Activated T-cell treated with anti-CD3 and anti-CD28 coated beads, Interleukin-2, amount 50 U/mL, for 4 hours (primary cell): Measurements from ENCODE around the gene TCOF1. TPM values are rescaled to one million over a fixed set of nuclear protein-coding genes. Genes with fewer than 3 reads are reported as not detected.

Experiments
- ATAC-seq, 2 donors: fragments of 200-7000 bp; cut with Tn5 transposase; one replicate each; pipeline ENCODE4 v1.10.0; 2021
- DNase-seq: peaks from one replicate; pipeline ENCODE4 v3.0.0-alpha.2; 2020
- H3K27me3 Mint-ChIP-seq: one replicate; pipeline ENCODE4 v1.8.0; 2021; ENCODE audit warnings: low read depth, mixed read lengths
- H3K36me3 Mint-ChIP-seq: one replicate; pipeline ENCODE4 v1.8.0; 2022; ENCODE audit warnings: mixed read lengths; ENCODE audit not compliant: insufficient read depth
- H3K4me1 Mint-ChIP-seq: one replicate; pipeline ENCODE4 v1.8.0; 2021; ENCODE audit warnings: low read depth, mixed read lengths
- H3K4me3 Mint-ChIP-seq: one replicate; pipeline ENCODE4 v1.8.0; 2021; ENCODE audit warnings: mild to moderate bottlenecking, moderate library complexity, mixed read lengths
- H3K9me3 Mint-ChIP-seq: one replicate; pipeline ENCODE4 v1.8.0; 2021; ENCODE audit warnings: mixed read lengths
- total RNA-seq, 3 donors: library from RNA; stranded (reverse); gene quantifications; one replicate each; pipeline ENCODE4 v1.2.1, GENCODE V29; 2021

The TCOF1 gene
- total RNA-seq, 3 donors from 2014 or later = 153 to 160 (median 156) TPM

- ATAC-seq (no peak), DNase-seq (no peak)
- Mint-ChIP-seq H3K27me3 (no peaks in the 10 kb centered on the region), H3K4me3 (no peak overlapping the region), H3K4me1 (peaks cover 4% of the 10 kb centered on the region), H3K36me3 (no peaks in the 10 kb centered on the region), H3K9me3 (no peaks in the 10 kb centered on the region)
Observed at GRCh38 chr5:150338546-150338945, 19.0 kb upstream of the TCOF1 start.

- no peak for DNase-seq
Observed at GRCh38 chr5:150339165-150339564, 18.3 kb upstream of the TCOF1 start.

GRCh38 chr5:150339841-150340240 lies 17.7 kb upstream of the TCOF1 start:
- H3K4me3 Mint-ChIP-seq = no peak overlapping the region
- ATAC-seq (no peak), DNase-seq (no peak)
- peaks cover 4% of the 10 kb centered on the region for H3K4me1 Mint-ChIP-seq
- H3K9me3 Mint-ChIP-seq = no peaks in the 10 kb centered on the region
- H3K36me3 Mint-ChIP-seq = no peaks in the 10 kb centered on the region
- H3K27me3 Mint-ChIP-seq = no peaks in the 10 kb centered on the region

More at GRCh38 chr5:150339165-150339564, 18.3 kb upstream of the TCOF1 start:
- Mint-ChIP-seq H3K9me3 (no peaks in the 10 kb centered on the region), H3K4me1 (peaks cover 4% of the 10 kb centered on the region), H3K4me3 (no peak overlapping the region), H3K36me3 (no peaks in the 10 kb centered on the region), H3K27me3 (no peaks in the 10 kb centered on the region)
- ATAC-seq = no peak

GRCh38 chr5:150340614-150341255 lies 16.8 kb upstream of the TCOF1 start:
- Mint-ChIP-seq H3K9me3 (no peaks in the 10 kb centered on the region), H3K36me3 (no peaks in the 10 kb centered on the region), H3K27me3 (no peaks in the 10 kb centered on the region), H3K4me1 (peaks cover 4% of the 10 kb centered on the region), H3K4me3 (no peak overlapping the region)
- peak; percentile 65 to 66 for ATAC-seq
- no peak for DNase-seq

- ATAC-seq (no peak), DNase-seq (no peak)
- Mint-ChIP-seq H3K4me3 (no peak overlapping the region), H3K9me3 (no peaks in the 10 kb centered on the region), H3K4me1 (peaks cover 4% of the 10 kb centered on the region), H3K27me3 (no peaks in the 10 kb centered on the region), H3K36me3 (no peaks in the 10 kb centered on the region)
Observed at GRCh38 chr5:150341331-150341730, 16.2 kb upstream of the TCOF1 start.

GRCh38 chr5:150341989-150342388 lies 15.5 kb upstream of the TCOF1 start:
- Mint-ChIP-seq H3K27me3 (peaks cover 2% of the 10 kb centered on the region), H3K4me3 (no peak overlapping the region), H3K9me3 (no peaks in the 10 kb centered on the region), H3K4me1 (peaks cover 4% of the 10 kb centered on the region), H3K36me3 (no peaks in the 10 kb centered on the region)
- no peak for DNase-seq
- no peak for ATAC-seq

GRCh38 chr5:150342583-150342982 lies 14.9 kb upstream of the TCOF1 start:
- ATAC-seq (no peak), DNase-seq (no peak)
- H3K4me3 Mint-ChIP-seq = no peak overlapping the region
- H3K4me1 Mint-ChIP-seq = peaks cover 4% of the 10 kb centered on the region
- H3K27me3 Mint-ChIP-seq = peaks cover 2% of the 10 kb centered on the region
- H3K36me3 Mint-ChIP-seq = no peaks in the 10 kb centered on the region
- H3K9me3 Mint-ChIP-seq = no peaks in the 10 kb centered on the region

- Mint-ChIP-seq H3K27me3 (peaks cover 2% of the 10 kb centered on the region), H3K9me3 (no peaks in the 10 kb centered on the region), H3K36me3 (no peaks in the 10 kb centered on the region), H3K4me3 (no peak overlapping the region), H3K4me1 (peaks cover 4% of the 10 kb centered on the region)
- no peak for ATAC-seq
- DNase-seq = no peak
Observed at GRCh38 chr5:150343994-150344631, 13.4 kb upstream of the TCOF1 start.

- ATAC-seq = no peak
- Mint-ChIP-seq H3K36me3 (no peaks in the 10 kb centered on the region), H3K27me3 (peaks cover 2% of the 10 kb centered on the region), H3K9me3 (no peaks in the 10 kb centered on the region), H3K4me1 (peaks cover 8% of the 10 kb centered on the region), H3K4me3 (no peak overlapping the region)
- no peak for DNase-seq
Observed at GRCh38 chr5:150345716-150346115, 11.8 kb upstream of the TCOF1 start.

- ATAC-seq (no peak), DNase-seq (no peak)
- Mint-ChIP-seq H3K9me3 (no peaks in the 10 kb centered on the region), H3K27me3 (peaks cover 2% of the 10 kb centered on the region), H3K4me1 (peaks cover 17% of the 10 kb centered on the region), H3K4me3 (no peak overlapping the region), H3K36me3 (no peaks in the 10 kb centered on the region)
Observed at GRCh38 chr5:150346592-150346991, 10.9 kb upstream of the TCOF1 start.

- Mint-ChIP-seq H3K9me3 (no peaks in the 10 kb centered on the region), H3K27me3 (peaks cover 2% of the 10 kb centered on the region), H3K36me3 (no peaks in the 10 kb centered on the region), H3K4me3 (no peak overlapping the region), H3K4me1 (peaks cover 17% of the 10 kb centered on the region)
- ATAC-seq (no peak), DNase-seq (no peak)
Observed at GRCh38 chr5:150347003-150347402, 10.5 kb upstream of the TCOF1 start.

- H3K4me3 Mint-ChIP-seq = no peak overlapping the region
- peaks cover 2% of the 10 kb centered on the region for H3K27me3 Mint-ChIP-seq
- DNase-seq = no peak
- peaks cover 15% of the 10 kb centered on the region for H3K4me1 Mint-ChIP-seq
- ATAC-seq = no peak
- H3K36me3 Mint-ChIP-seq = no peaks in the 10 kb centered on the region
- H3K9me3 Mint-ChIP-seq = no peaks in the 10 kb centered on the region
Observed at GRCh38 chr5:150347451-150347850, 10.0 kb upstream of the TCOF1 start.

- ATAC-seq (no peak), DNase-seq (no peak)
- Mint-ChIP-seq H3K36me3 (no peaks in the 10 kb centered on the region), H3K27me3 (peaks cover 2% of the 10 kb centered on the region), H3K4me3 (no peak overlapping the region), H3K4me1 (peaks cover 14% of the 10 kb centered on the region), H3K9me3 (no peaks in the 10 kb centered on the region)
Observed at GRCh38 chr5:150349681-150350275, 7.7 kb upstream of the TCOF1 start.

- peak; percentile 81 for ATAC-seq
- H3K36me3 Mint-ChIP-seq = no peaks in the 10 kb centered on the region
- no peak overlapping the region for H3K4me3 Mint-ChIP-seq
- peaks cover 14% of the 10 kb centered on the region for H3K4me1 Mint-ChIP-seq
- peak; percentile 13 for DNase-seq
- no peaks in the 10 kb centered on the region for H3K9me3 Mint-ChIP-seq
- H3K27me3 Mint-ChIP-seq = peaks cover 2% of the 10 kb centered on the region
Observed at GRCh38 chr5:150350524-150351344, 6.8 kb upstream of the TCOF1 start.
